ENCODE results near the gene MTG1. TPM values are rescaled to one million over a fixed set of nuclear protein-coding genes. Genes with fewer than 3 reads are reported as not detected.

MTG1 gene
- total RNA-seq, 1 donor from 2014 or later: 90.5 TPM

- no peak for TF ChIP-seq CTCF (IDR thresholded peaks at IDR 0.05; ENCODE audit: unreplicated experiment)
- DNase-seq (ENCODE audit: low spot score in 2 of 2, unreplicated experiment in 2 of 2): no peak
- peaks cover 14% of the 10 kb centered on the region for H3K36me3 Mint-ChIP-seq
- H3K4me1 Mint-ChIP-seq: no peaks in the 10 kb centered on the region
- no peaks in the 10 kb centered on the region for H3K27me3 Mint-ChIP-seq (ENCODE audit: low read depth)
- no peak overlapping the region for H3K27ac Mint-ChIP-seq
- H3K4me3 Mint-ChIP-seq: no peak overlapping the region
- peaks cover 37% of the 10 kb centered on the region for H3K9me3 Mint-ChIP-seq
Observed at GRCh38 chr10:133461027-133461426, 67.1 kb downstream of the MTG1 start.

GRCh38 chr10:133461841-133462240 is 67.9 kb downstream of the MTG1 start:
- no peak for TF ChIP-seq CTCF (IDR thresholded peaks at IDR 0.05; ENCODE audit: unreplicated experiment)
- peaks cover 19% of the 10 kb centered on the region for H3K36me3 Mint-ChIP-seq
- H3K27me3 Mint-ChIP-seq (ENCODE audit: low read depth): no peaks in the 10 kb centered on the region
- peaks cover 43% of the 10 kb centered on the region for H3K9me3 Mint-ChIP-seq
- DNase-seq (ENCODE audit: low spot score in 2 of 2, unreplicated experiment in 2 of 2): peak in 1 of 2 experiments; percentile 21
- H3K4me1 Mint-ChIP-seq: no peaks in the 10 kb centered on the region
- H3K4me3 Mint-ChIP-seq: no peak overlapping the region
- H3K27ac Mint-ChIP-seq: no peak overlapping the region

- Mint-ChIP-seq H3K9me3 (peaks cover 50% of the 10 kb centered on the region), H3K4me1 (no peaks in the 10 kb centered on the region), H3K36me3 (peaks cover 26% of the 10 kb centered on the region), H3K27ac (no peak overlapping the region), H3K4me3 (no peak overlapping the region), H3K27me3 (ENCODE audit: low read depth) (no peaks in the 10 kb centered on the region)
- no peak for TF ChIP-seq CTCF (IDR thresholded peaks at IDR 0.05; ENCODE audit: unreplicated experiment)
- peak in 1 of 2 experiments; percentile 32 for DNase-seq (ENCODE audit: low spot score in 2 of 2, unreplicated experiment in 2 of 2)
Observed at GRCh38 chr10:133462512-133463305, 68.8 kb downstream of the MTG1 start.

GRCh38 chr10:133464582-133465031 is 70.7 kb downstream of the MTG1 start:
- no peak for DNase-seq (ENCODE audit: low spot score in 2 of 2, unreplicated experiment in 2 of 2)
- peaks cover 31% of the 10 kb centered on the region for H3K36me3 Mint-ChIP-seq

GRCh38 chr10:133465191-133465949 is 71.4 kb downstream of the MTG1 start:
- H3K4me1 Mint-ChIP-seq: no peaks in the 10 kb centered on the region
- no peak overlapping the region for H3K27ac Mint-ChIP-seq
- peak in 1 of 2 experiments; percentile 30 for DNase-seq (ENCODE audit: low spot score in 2 of 2, unreplicated experiment in 2 of 2)
- H3K4me3 Mint-ChIP-seq: no peak overlapping the region
- no peaks in the 10 kb centered on the region for H3K27me3 Mint-ChIP-seq (ENCODE audit: low read depth)
- H3K9me3 Mint-ChIP-seq: peaks cover 65% of the 10 kb centered on the region
- TF ChIP-seq CTCF (IDR thresholded peaks at IDR 0.05; ENCODE audit: unreplicated experiment): no peak
- H3K36me3 Mint-ChIP-seq: peaks cover 32% of the 10 kb centered on the region

More at GRCh38 chr10:133464582-133465031, 70.7 kb downstream of the MTG1 start:
- TF ChIP-seq CTCF (IDR thresholded peaks at IDR 0.05; ENCODE audit: unreplicated experiment): no peak
- no peaks in the 10 kb centered on the region for H3K4me1 Mint-ChIP-seq
- H3K4me3 Mint-ChIP-seq: no peak overlapping the region
- H3K27me3 Mint-ChIP-seq (ENCODE audit: low read depth): no peaks in the 10 kb centered on the region
- H3K9me3 Mint-ChIP-seq: peaks cover 60% of the 10 kb centered on the region
- H3K27ac Mint-ChIP-seq: no peak overlapping the region
